ENCODE results near the gene COL4A1. TPM values are rescaled to one million over a fixed set of nuclear protein-coding genes. Genes with fewer than 3 reads are reported as not detected.
"Not testable (repeated sequence)": the region's sequence is repeated elsewhere in the genome, so short reads cannot be mapped to it uniquely, and the experiment has no call there.

Gene COL4A1
- total RNA-seq, 1 experiment from 2014 or later, result 591 TPM

DNA sequence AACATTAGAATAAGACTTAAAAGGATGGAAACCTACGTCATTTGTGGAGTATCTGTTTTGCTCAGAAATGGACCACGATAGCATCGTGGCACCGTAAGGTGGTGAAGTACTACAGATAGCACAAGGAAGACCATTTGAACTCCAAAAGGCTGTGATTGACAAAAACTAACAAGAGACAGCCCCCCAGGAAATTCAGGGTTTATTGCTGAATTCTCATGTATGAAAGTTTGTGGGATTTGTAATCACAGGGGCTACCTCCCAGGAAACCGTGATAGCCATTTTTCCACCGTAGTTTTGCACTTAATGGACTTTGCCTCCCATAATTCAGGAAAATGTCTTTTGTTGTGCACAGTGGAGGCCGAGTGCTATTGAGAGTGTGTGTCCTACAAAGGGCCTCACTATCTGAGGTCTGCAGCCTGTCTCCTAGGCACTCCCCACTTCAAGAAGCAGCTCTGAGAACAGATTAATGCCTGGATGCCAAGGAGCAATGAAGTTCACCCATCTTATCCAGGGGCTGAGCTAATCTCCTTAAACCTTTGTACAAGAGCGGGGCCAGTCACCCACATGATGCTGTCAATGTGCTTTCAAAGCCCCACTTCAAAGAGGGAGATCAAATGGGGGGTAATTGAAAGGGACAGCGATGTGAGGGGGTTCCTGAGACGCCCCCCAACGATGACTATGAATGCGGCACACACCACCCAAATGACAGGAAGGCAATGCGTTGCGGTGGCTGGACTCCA lies 182.6 kb downstream of the COL4A1 start:
- H3K4me1 ChIP-seq (replicated peaks), result peaks cover 46% of the 10 kb centered on the region
- no peaks in the 10 kb centered on the region; the same call in 1 of the 2 replicates for H3K9me3 ChIP-seq (replicated peaks)
- no peak overlapping the region for H3K4me3 ChIP-seq
- DNase-seq (ENCODE audit: low read depth in 1 of 2, low spot score in 2 of 2), result no peak
- H3K36me3 ChIP-seq, result no peaks in the 10 kb centered on the region
- H3K27me3 ChIP-seq (replicated peaks), result no peaks in the 10 kb centered on the region
- H3K27ac ChIP-seq, result no peak overlapping the region

DNA sequence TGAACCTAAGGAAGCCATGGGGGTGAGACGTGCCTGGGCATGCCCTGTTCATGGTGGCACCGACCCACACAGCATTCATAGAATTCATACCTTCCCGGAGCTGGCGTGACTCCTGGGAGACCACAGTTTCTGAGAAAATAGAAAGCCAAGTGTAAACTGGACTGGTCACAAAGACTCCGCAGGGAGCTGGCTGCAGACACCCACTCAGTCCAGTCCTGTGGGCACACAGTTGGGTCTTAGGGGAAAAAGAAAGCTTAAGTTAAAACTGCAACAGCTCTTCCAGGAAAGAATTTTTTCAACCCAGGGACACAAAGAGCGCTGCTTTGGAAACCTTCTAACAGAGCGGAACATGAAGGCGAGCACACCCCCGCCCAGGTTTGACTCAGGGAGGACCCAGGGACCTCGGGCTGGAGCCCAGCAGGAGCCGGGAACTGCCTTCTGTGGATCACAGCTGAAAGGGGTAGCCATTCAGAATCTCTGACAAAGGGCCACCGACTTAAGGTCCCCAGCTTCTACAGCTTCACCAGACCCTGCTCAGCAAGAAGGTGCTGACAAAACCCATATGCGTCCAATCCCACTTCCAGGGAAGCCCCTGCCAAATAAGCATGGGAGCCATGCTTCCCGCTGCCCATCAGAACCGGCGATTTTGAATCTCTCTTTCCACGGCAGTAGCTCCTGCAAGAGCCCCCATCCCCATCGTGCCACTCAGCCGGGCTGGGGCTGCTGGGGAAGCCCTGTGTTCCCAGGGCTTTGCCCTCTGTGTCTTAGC lies 183.7 kb downstream of the COL4A1 start:
- H3K9me3 ChIP-seq (replicated peaks), result no peaks in the 10 kb centered on the region; the same call in 1 of the 2 replicates
- peak in 1 of 2 experiments; percentile 44 for DNase-seq (ENCODE audit: low read depth in 1 of 2, low spot score in 2 of 2)
- H3K27ac ChIP-seq, result no peak overlapping the region
- no peak overlapping the region for H3K4me3 ChIP-seq
- no peaks in the 10 kb centered on the region for H3K27me3 ChIP-seq (replicated peaks)
- no peaks in the 10 kb centered on the region for H3K36me3 ChIP-seq
- peaks cover 34% of the 10 kb centered on the region for H3K4me1 ChIP-seq (replicated peaks)

DNA sequence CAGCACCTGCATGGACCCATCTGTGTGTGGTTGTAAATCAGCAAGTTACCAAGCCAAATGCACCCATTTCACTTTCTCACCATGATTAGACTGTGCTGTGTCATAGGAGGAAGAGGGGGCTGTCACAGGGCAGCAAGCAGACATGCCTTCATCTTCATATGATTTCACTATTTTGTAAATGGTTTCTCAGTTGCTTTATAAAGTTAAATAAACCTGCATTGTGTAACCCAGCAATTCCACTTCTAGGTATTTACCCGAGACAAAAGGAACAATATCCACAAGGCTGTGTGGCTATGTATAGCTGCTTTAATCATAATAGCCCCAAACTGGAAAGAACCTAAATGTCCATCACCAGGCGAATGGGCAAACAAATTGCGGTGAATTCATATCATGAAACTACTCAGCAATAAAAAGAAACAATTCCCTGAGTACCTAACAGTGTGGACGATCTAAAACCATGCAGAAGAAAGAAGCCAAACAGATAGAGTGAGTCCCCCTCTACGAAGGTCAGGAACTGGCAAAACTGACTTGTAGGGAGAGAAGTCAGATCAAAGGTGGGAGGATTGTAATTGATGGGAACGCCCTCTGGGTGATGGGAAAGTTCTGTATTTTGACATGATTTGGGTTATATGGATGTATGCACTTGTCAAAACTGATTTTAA lies 185.4 kb downstream of the COL4A1 start:
- no peaks in the 10 kb centered on the region for H3K36me3 ChIP-seq
- no peaks in the 10 kb centered on the region; the same call in 1 of the 2 replicates for H3K9me3 ChIP-seq (replicated peaks)
- no peaks in the 10 kb centered on the region for H3K27me3 ChIP-seq (replicated peaks)
- H3K27ac ChIP-seq, result no peak overlapping the region
- no peak overlapping the region for H3K4me3 ChIP-seq
- peaks cover 17% of the 10 kb centered on the region for H3K4me1 ChIP-seq (replicated peaks)
- peak in 1 of 2 experiments; percentile 19 for DNase-seq (ENCODE audit: low read depth in 1 of 2, low spot score in 2 of 2)

DNA sequence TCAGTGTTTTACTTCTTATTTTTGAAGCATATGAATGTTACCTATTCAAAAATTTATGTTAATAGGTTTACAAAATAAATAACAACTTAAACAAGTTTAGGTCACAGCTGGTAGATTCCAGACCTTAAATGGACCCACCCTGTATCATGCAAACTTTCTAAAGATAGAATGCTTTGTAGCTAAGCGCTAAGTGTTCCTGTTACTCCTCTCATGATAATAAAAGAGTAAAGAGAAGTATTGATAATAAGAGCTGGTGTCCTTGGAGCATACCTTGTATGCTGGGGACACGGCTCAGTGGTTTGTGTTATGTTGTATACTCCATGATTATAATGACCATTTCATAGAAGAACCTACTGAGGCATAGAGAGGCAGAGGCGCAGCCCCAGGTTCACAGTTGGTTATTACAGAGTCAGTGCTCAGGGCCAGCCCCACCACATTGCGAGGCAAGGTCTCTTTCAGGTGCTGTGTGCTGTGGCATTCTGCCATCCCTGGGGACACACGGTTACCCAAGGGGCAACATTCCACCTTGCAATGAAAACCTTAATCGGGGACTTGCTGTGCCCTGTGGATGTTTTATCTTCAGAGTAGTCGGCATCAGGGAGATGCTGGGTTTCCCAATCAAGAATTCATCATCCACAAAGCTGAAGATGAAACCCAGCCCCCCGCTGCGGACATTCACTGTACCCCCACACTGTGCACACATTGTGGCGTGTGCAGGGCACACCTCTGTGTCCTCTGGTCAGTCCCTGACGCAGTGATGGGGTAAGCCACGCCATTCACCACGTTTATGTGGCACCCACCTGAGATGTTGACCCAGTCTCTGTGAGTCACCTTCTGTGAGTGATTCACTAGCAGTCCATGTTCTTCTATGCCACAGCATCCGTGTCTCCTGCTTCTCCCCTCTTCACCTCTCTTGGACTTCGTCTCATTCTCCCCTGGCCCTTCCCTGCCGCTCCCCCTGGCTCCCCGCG lies 186.7 kb downstream of the COL4A1 start:
- Histone ChIP-seq H3K36me3 (no peaks in the 10 kb centered on the region), H3K4me3 (no peak overlapping the region), H3K27me3 (replicated peaks) (no peaks in the 10 kb centered on the region), H3K9me3 (replicated peaks) (no peaks in the 10 kb centered on the region; the same call in 1 of the 2 replicates), H3K27ac (no peak overlapping the region), H3K4me1 (replicated peaks) (peaks cover 9% of the 10 kb centered on the region)
- peak in 1 of 2 experiments; percentile 48 for DNase-seq (ENCODE audit: low read depth in 1 of 2, low spot score in 2 of 2)

DNA sequence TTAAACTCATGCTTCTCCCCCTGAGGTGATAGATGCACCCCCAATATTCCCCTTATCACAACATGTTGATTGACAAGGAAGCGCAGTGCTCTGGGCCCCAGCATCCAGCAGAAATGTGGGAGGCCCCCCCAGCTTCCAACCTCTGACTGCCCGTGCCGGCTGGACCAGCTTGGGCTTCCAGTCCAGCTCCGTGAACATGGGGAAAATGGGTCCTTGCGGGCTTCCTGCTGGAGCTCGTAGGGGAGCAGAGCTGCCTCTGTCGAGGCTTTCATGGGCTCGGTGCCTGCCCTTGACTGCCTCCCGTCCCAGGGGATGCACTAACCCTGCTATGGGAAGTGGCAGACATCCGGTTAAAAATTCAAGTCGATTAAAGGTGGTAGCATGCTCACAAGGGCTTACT lies 188.9 kb downstream of the COL4A1 start:
- no peaks in the 10 kb centered on the region; the same call in 1 of the 2 replicates for H3K9me3 ChIP-seq (replicated peaks)
- no peak overlapping the region for H3K27ac ChIP-seq
- H3K4me3 ChIP-seq, result no peak overlapping the region
- no peaks in the 10 kb centered on the region for H3K27me3 ChIP-seq (replicated peaks)
- peak in 1 of 2 experiments; percentile 47 for DNase-seq (ENCODE audit: low read depth in 1 of 2, low spot score in 2 of 2)
- no peaks in the 10 kb centered on the region for H3K36me3 ChIP-seq
- peaks cover 29% of the 10 kb centered on the region for H3K4me1 ChIP-seq (replicated peaks)

DNA sequence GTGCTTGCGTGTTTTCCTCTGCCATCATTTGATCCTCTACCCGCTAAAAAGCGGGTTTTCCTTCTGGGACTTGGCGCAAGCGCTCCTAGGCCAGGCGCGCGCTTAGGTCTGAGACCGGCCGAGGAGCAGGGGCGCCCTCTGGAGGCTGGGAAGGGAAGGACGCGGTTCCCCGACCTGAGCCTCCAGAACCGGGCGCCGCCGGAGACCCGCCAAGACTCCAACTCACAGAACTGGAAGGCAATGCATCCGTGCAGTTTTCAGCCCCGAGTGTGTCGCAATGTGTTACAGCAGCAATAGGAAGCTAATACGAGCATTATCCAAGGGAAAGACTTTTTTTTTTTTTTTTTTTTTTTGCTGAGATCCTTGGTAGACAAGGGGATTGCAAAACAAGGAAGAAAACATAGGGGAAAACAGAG lies 190.9 kb downstream of the COL4A1 start:
- H3K27ac ChIP-seq, result no peak overlapping the region
- H3K4me3 ChIP-seq, result no peak overlapping the region
- H3K36me3 ChIP-seq, result no peaks in the 10 kb centered on the region
- peaks cover 29% of the 10 kb centered on the region for H3K4me1 ChIP-seq (replicated peaks)
- H3K9me3 ChIP-seq (replicated peaks), result no peaks in the 10 kb centered on the region; the same call in 1 of the 2 replicates
- DNase-seq (ENCODE audit: low read depth in 1 of 2, low spot score in 2 of 2), result peak; percentile 38 to 60
- no peaks in the 10 kb centered on the region for H3K27me3 ChIP-seq (replicated peaks)

DNA sequence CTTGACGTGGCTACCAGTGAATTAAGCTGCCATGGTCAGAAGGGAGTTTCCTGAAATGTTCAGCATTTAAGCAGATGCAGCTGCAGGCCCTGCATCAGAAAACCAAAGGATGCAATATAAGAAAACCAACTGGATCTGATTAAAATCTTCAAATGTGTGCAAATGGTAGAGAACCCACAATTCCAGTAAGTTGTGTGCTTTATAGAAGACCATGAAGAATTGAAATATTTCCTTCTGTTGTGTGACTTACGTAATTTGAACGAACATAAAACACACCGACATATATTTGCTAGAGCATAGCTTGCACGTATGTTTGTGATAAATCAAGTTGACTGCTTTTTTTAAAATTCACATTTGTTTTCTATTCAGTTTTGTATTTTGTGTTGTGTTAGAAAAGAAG lies 191.4 kb downstream of the COL4A1 start:
- Histone ChIP-seq H3K36me3 (no peaks in the 10 kb centered on the region), H3K4me3 (no peak overlapping the region), H3K27me3 (replicated peaks) (no peaks in the 10 kb centered on the region), H3K27ac (no peak overlapping the region), H3K4me1 (replicated peaks) (peaks cover 29% of the 10 kb centered on the region), H3K9me3 (replicated peaks) (no peaks in the 10 kb centered on the region; the same call in 1 of the 2 replicates)
- no peak for DNase-seq (ENCODE audit: low read depth in 1 of 2, low spot score in 2 of 2)

DNA sequence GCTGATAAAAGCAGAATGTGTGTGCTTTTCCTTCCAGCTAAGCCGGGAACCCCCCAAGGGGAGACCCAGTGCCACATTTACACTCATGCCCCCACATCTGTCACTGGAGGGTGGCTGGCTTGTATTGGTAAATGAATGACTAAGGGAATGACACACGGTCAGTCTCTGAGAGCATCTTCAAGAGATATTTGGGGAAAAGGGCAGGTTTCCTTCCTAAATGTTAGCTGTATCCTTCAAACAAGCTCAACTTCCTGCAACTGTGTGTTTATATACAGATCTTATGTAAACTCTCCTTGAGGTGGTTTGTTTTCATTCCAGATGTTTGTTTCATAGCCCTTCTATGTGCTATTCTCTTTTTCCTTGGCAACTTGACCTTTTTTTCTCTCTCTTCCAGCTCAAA lies 192.6 kb downstream of the COL4A1 start:
- no peaks in the 10 kb centered on the region for H3K27me3 ChIP-seq (replicated peaks)
- no peak overlapping the region for H3K4me3 ChIP-seq
- no peak overlapping the region for H3K27ac ChIP-seq
- H3K4me1 ChIP-seq (replicated peaks), result peaks cover 40% of the 10 kb centered on the region
- no peaks in the 10 kb centered on the region for H3K9me3 ChIP-seq (replicated peaks)
- no peaks in the 10 kb centered on the region for H3K36me3 ChIP-seq
- peak in 1 of 2 experiments; percentile 78 for DNase-seq (ENCODE audit: low read depth in 1 of 2, low spot score in 2 of 2)

DNA sequence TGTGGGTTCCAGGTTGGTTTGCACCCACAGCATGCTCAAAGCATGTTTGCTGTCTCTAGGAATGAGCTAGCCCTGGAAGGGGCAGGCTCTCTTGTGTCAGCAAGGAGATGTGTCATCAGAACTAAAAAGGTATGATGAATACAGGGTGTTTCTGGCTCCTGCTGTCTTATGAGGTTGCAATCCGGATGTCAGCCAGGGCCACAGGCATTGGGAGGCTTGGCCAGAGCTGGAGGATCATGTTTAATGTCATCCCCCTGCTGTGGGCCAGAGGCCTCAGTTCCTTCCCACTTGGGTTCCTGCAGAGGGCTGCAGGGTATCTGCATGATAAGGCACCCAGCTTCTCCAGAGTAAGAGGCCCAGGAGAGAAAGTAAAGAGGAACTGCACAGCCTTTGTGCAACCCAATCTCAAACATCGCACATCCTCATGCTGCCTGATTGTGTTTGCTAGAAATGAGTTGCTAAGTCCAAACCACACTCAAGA lies 193.6 kb downstream of the COL4A1 start:
- peaks cover 44% of the 10 kb centered on the region for H3K4me1 ChIP-seq (replicated peaks)
- H3K9me3 ChIP-seq (replicated peaks), result no peaks in the 10 kb centered on the region
- no peaks in the 10 kb centered on the region for H3K27me3 ChIP-seq (replicated peaks)
- H3K4me3 ChIP-seq, result no peak overlapping the region
- no peaks in the 10 kb centered on the region for H3K36me3 ChIP-seq
- peak in 1 of 2 experiments; percentile 61 for DNase-seq (ENCODE audit: low read depth in 1 of 2, low spot score in 2 of 2)
- H3K27ac ChIP-seq, result no peak overlapping the region

DNA sequence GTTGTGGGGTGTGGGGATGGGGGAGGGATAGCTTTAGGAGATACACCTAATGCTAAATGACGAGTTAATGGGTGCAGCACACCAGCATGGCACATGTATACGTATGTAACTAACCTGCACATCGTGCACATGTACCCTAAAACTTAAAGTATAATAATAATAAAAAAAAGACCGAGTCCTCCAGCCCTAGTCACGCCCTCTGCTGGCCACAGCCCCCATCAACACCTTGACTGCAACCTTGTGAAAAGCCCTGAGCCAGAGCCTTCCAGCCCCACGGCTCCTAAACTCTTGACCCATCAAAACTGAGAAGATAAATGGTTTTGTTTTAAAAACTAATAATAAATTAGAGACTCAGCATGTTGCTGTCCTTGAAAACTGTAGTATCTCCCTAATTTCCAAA lies 194.6 kb downstream of the COL4A1 start:
- not testable (repeated sequence) for H3K9me3 ChIP-seq (replicated peaks); H3K4me3 ChIP-seq; H3K36me3 ChIP-seq; H3K27ac ChIP-seq; H3K27me3 ChIP-seq (replicated peaks)
- peaks cover 44% of the 10 kb centered on the region for H3K4me1 ChIP-seq (replicated peaks)
- DNase-seq (ENCODE audit: low read depth in 1 of 2, low spot score in 2 of 2), result peak in 1 of 2 experiments; percentile 49

DNA sequence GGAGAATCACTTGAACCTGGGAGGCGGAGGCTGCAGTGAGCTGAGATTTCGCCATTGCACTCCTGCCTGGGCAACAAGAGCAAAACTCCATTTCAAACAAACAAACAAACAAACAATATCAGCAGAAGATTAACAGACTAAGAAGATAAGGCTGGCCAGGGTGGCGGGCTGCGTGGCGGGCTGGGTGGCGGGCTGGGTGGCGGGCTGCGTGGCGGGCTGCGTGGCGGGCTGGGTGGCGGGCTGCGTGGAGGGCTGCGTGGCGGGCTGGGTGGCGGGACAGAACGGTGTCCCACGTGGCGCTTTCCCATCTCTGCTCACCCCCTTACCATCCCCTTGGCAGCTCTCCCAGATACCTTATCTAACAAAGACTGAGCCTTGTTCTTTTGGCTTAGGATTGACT lies 196.2 kb downstream of the COL4A1 start:
- Histone ChIP-seq H3K9me3 (replicated peaks) (no peaks in the 10 kb centered on the region), H3K4me1 (replicated peaks) (peaks cover 44% of the 10 kb centered on the region), H3K27me3 (replicated peaks) (no peaks in the 10 kb centered on the region), H3K4me3 (no peak overlapping the region), H3K27ac (no peak overlapping the region), H3K36me3 (no peaks in the 10 kb centered on the region)
- DNase-seq (ENCODE audit: low read depth in 1 of 2, low spot score in 2 of 2), result peak in 1 of 2 experiments; percentile 40

DNA sequence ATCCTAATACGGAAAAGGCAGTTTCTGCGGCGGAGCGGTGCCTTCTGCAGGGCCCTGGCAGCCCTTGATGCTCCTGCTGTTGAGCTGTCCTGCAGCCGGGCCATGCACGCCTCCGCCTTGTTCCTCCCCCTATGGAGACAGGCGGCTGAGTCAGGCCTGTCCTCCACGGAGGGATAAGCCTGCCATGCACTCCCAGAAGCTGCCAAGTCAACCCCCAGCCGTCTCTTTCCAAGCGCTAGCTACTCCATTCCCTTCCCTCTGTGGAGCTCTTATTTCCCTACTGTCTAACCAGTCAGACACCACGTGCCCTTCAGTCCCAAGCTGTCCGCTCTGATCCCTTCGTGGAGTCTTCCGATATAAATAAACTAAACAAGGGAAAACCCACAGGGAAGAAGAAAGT lies 197.0 kb downstream of the COL4A1 start:
- H3K27me3 ChIP-seq (replicated peaks), result no peaks in the 10 kb centered on the region
- no peak overlapping the region for H3K27ac ChIP-seq
- no peaks in the 10 kb centered on the region for H3K9me3 ChIP-seq (replicated peaks)
- H3K4me1 ChIP-seq (replicated peaks), result peaks cover 37% of the 10 kb centered on the region
- DNase-seq (ENCODE audit: low read depth in 1 of 2, low spot score in 2 of 2), result peak; percentile 70 to 89
- H3K4me3 ChIP-seq, result no peak overlapping the region
- H3K36me3 ChIP-seq, result no peaks in the 10 kb centered on the region
